GM12878 (cell line): ENCODE data around the gene RP2. TPM values are rescaled to one million over a fixed set of nuclear protein-coding genes. Genes with fewer than 3 reads are reported as not detected.

Experiments
- ASH2L ChIP-seq: fragments of 300-600, 200-600 bp; sonication (generic); IDR thresholded peaks from 2 replicates; pipeline ENCODE4 v1.6.1; 2017; ENCODE audit warnings: low read depth, mild to moderate bottlenecking, borderline replicate concordance
- KLF5 ChIP-seq: fragments of 450-650 bp; IDR thresholded peaks from 2 replicates; pipeline ENCODE4 v1.6.1; 2014; ENCODE audit warnings: mild to moderate bottlenecking; ENCODE audit not compliant: partially characterized antibody
- MEF2B ChIP-seq: fragments of 450-650 bp; IDR thresholded peaks from 2 replicates; pipeline ENCODE4 v1.6.1; 2018; ENCODE audit warnings: mild to moderate bottlenecking, moderate library complexity; ENCODE audit not compliant: partially characterized antibody, poor library complexity, severe bottlenecking
- NR2F1 ChIP-seq: fragments of 450-650 bp; conservative IDR thresholded peaks from 2 replicates; pipeline ENCODE4 v1.6.1; 2017; ENCODE audit warnings: mild to moderate bottlenecking
- NRF1 ChIP-seq: conservative IDR thresholded peaks from 2 replicates; pipeline ENCODE4 v1.6.1; 2011; ENCODE audit warnings: mild to moderate bottlenecking, low read depth, low read length, improper control_type of control experiment
- PAX5 ChIP-seq: IDR thresholded peaks from 2 replicates; pipeline ENCODE4 v1.6.1; 2011; ENCODE audit warnings: low read depth, low read length, borderline replicate concordance
- POU2F2 ChIP-seq: IDR thresholded peaks from 3 replicates; pipeline ENCODE4 v1.6.1; 2011; ENCODE audit warnings: low read depth, mild to moderate bottlenecking, low read length, borderline replicate concordance
- RAD21 ChIP-seq: IDR thresholded peaks from 2 replicates; pipeline ENCODE4 v1.6.1; 2011; ENCODE audit warnings: mild to moderate bottlenecking, low read depth, low read length, moderate library complexity; ENCODE audit not compliant: insufficient read depth
- RAD51 ChIP-seq: fragments of 450-650 bp; IDR thresholded peaks from 2 replicates; pipeline ENCODE4 v1.6.1; 2016; ENCODE audit warnings: moderate library complexity, mild to moderate bottlenecking, inconsistent platforms
- RCOR1 ChIP-seq: conservative IDR thresholded peaks from 2 replicates; pipeline ENCODE4 v1.6.1; 2012; ENCODE audit warnings: low read depth, low read length, improper control_type of control experiment
- SP1 ChIP-seq: IDR thresholded peaks from one replicate; pipeline ENCODE4 v1.6.1; 2011; ENCODE audit warnings: low read depth, low read length
- TCF12 ChIP-seq: IDR thresholded peaks from 2 replicates; pipeline ENCODE4 v1.6.1; 2011; ENCODE audit warnings: low read depth, mild to moderate bottlenecking, low read length
- ZNF207 ChIP-seq: fragments of 450-650 bp; IDR thresholded peaks from 2 replicates; pipeline ENCODE4 v1.6.1; 2014; ENCODE audit warnings: antibody characterized with exemption, mild to moderate bottlenecking, borderline replicate concordance
- ZNF622 ChIP-seq: fragments of 450-650 bp; IDR thresholded peaks from 2 replicates; pipeline ENCODE4 v1.6.1; 2017; ENCODE audit warnings: mild to moderate bottlenecking, inconsistent platforms
- polyA plus RNA-seq, 11 experiments: library from polyadenylated mRNA; depleted of rRNA in 4 of 11; unstranded in 6 of 11; stranded (reverse) in 5 of 11; fragments of >200 nt; fragmentation: Nextera tagmentation in 4 of 11; fragmentation: Illumina TruSeq in 1 of 11; extraction: Ambion mirVana in 4 of 11; extraction: Trizol in 1 of 11; gene quantifications; 1 replicate in 1 of 11; 2 replicates in 10 of 11; pipeline versions ENCODE4 v1.2.1 to v1.2.3, GENCODE V29; 2011 to 2016; ENCODE audit warnings: inconsistent platforms in 2 of 11, missing spikeins in 2 of 11, low read depth in 1 of 11
- total RNA-seq, 4 experiments: library from RNA; depleted of rRNA in 3 of 4; stranded (reverse); fragments of >200 nt in 3 of 4; fragmentation: Illumina TruSeq in 1 of 4; extraction: Trizol in 1 of 4; gene quantifications; 2 replicates each; pipeline versions ENCODE4 v1.2.1 to v1.2.3, GENCODE V29; 2013 to 2021
- TF ChIP-seq, protein P1 (sequence below): fragments of 450-650 bp; IDR thresholded peaks from 2 replicates; pipeline ENCODE4 v1.6.1; 2017; ENCODE audit warnings: mild to moderate bottlenecking, moderate library complexity
- TF ChIP-seq, protein P2 (sequence below): IDR thresholded peaks from 2 replicates; pipeline ENCODE4 v1.6.1; 2011; ENCODE audit warnings: low read depth, mild to moderate bottlenecking, low read length, moderate library complexity, borderline replicate concordance; ENCODE audit errors: extremely low read depth
- TF ChIP-seq, protein P3 (sequence below): fragments of 450-650 bp; IDR thresholded peaks from 2 replicates; pipeline ENCODE4 v1.6.1; 2017; ENCODE audit warnings: antibody characterized with exemption, mild to moderate bottlenecking, moderate library complexity
- TF ChIP-seq, protein P4 (sequence below): IDR thresholded peaks from 2 replicates; pipeline ENCODE4 v1.6.1; 2011; ENCODE audit warnings: borderline replicate concordance, low read depth, mild to moderate bottlenecking, moderate library complexity, low read length; ENCODE audit not compliant: insufficient read depth, poor library complexity, severe bottlenecking
- TF ChIP-seq, protein P5 (sequence below): IDR thresholded peaks from 2 replicates; pipeline ENCODE4 v1.6.1; 2012; ENCODE audit warnings: low read length, inconsistent platforms

RP2 gene
- total and polyA plus RNA-seq, 10 of the 15 experiments (the other 5 are each of a cell fraction or from before 2014, with no cell fraction given) = 3.5 to 11.0 (median 5.7) TPM

DNA sequence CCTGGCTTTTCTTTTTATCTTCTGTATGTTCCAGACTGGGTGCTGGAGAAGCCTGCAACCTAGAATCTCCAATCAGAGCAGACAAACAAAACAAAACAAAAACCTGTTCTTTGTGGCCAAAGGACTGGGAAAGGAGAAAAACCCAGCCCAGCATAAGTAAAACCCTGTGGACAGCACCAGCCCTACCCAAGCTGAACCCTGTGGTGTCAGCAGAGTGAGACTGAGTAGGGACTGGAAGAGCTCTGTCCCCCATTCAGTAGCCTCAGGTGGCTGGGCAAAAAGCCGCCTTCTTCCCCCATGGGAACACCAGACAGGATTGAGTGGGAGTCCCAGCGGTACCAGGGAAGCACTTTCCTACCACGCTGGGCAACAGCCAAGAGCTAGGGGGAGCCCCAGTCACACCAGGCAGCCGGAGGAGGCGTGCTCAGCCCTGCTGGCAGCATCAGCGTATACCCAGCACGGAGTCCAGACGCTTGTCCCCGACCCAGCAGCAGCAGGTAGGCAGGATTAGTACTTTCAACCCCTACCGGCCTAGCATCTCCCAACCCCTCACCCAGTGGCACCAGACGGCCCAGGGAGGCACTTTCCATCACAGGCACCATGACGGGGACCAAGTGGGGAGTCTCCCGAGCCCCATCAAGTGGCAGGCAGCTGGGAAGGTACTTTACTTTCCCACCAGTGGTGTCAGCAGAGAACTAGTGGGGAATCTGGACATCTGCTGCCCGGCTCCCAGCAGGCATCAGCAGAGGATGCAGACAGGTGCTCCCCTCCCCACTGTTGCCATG lies 66.8 kb downstream of the RP2 start (continued):
- TF ChIP-seq, protein P1, sequence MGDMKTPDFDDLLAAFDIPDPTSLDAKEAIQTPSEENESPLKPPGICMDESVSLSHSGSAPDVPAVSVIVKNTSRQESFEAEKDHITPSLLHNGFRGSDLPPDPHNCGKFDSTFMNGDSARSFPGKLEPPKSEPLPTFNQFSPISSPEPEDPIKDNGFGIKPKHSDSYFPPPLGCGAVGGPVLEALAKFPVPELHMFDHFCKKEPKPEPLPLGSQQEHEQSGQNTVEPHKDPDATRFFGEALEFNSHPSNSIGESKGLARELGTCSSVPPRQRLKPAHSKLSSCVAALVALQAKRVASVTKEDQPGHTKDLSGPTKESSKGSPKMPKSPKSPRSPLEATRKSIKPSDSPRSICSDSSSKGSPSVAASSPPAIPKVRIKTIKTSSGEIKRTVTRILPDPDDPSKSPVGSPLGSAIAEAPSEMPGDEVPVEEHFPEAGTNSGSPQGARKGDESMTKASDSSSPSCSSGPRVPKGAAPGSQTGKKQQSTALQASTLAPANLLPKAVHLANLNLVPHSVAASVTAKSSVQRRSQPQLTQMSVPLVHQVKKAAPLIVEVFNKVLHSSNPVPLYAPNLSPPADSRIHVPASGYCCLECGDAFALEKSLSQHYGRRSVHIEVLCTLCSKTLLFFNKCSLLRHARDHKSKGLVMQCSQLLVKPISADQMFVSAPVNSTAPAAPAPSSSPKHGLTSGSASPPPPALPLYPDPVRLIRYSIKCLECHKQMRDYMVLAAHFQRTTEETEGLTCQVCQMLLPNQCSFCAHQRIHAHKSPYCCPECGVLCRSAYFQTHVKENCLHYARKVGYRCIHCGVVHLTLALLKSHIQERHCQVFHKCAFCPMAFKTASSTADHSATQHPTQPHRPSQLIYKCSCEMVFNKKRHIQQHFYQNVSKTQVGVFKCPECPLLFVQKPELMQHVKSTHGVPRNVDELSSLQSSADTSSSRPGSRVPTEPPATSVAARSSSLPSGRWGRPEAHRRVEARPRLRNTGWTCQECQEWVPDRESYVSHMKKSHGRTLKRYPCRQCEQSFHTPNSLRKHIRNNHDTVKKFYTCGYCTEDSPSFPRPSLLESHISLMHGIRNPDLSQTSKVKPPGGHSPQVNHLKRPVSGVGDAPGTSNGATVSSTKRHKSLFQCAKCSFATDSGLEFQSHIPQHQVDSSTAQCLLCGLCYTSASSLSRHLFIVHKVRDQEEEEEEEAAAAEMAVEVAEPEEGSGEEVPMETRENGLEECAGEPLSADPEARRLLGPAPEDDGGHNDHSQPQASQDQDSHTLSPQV = no peak
- TF ChIP-seq PAX5 (0 out of 2 replicates have a peak, but pooled peaks have one; percentile 14), MEF2B (peak; percentile 89), POU2F2 (no peak), ZNF622 (no peak), NRF1 (no peak), ASH2L (no peak), RCOR1 (0 out of 2 replicates have a peak, but pooled peaks have one; percentile 66), NR2F1 (no peak), ZNF207 (no peak), RAD51 (no peak), SP1 (no peak), TCF12 (peak; percentile 20; the same call in 1 of the 2 replicates), KLF5 (no peak), RAD21 (peak; percentile 65)
- TF ChIP-seq, protein P2, sequence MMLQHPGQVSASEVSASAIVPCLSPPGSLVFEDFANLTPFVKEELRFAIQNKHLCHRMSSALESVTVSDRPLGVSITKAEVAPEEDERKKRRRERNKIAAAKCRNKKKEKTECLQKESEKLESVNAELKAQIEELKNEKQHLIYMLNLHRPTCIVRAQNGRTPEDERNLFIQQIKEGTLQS = no peak
- TF ChIP-seq, protein P3, sequence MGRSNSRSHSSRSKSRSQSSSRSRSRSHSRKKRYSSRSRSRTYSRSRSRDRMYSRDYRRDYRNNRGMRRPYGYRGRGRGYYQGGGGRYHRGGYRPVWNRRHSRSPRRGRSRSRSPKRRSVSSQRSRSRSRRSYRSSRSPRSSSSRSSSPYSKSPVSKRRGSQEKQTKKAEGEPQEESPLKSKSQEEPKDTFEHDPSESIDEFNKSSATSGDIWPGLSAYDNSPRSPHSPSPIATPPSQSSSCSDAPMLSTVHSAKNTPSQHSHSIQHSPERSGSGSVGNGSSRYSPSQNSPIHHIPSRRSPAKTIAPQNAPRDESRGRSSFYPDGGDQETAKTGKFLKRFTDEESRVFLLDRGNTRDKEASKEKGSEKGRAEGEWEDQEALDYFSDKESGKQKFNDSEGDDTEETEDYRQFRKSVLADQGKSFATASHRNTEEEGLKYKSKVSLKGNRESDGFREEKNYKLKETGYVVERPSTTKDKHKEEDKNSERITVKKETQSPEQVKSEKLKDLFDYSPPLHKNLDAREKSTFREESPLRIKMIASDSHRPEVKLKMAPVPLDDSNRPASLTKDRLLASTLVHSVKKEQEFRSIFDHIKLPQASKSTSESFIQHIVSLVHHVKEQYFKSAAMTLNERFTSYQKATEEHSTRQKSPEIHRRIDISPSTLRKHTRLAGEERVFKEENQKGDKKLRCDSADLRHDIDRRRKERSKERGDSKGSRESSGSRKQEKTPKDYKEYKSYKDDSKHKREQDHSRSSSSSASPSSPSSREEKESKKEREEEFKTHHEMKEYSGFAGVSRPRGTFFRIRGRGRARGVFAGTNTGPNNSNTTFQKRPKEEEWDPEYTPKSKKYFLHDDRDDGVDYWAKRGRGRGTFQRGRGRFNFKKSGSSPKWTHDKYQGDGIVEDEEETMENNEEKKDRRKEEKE = no peak
- TF ChIP-seq, protein P4, sequence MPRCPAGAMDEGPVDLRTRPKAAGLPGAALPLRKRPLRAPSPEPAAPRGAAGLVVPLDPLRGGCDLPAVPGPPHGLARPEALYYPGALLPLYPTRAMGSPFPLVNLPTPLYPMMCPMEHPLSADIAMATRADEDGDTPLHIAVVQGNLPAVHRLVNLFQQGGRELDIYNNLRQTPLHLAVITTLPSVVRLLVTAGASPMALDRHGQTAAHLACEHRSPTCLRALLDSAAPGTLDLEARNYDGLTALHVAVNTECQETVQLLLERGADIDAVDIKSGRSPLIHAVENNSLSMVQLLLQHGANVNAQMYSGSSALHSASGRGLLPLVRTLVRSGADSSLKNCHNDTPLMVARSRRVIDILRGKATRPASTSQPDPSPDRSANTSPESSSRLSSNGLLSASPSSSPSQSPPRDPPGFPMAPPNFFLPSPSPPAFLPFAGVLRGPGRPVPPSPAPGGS = peak; percentile 22
- TF ChIP-seq, protein P5, sequence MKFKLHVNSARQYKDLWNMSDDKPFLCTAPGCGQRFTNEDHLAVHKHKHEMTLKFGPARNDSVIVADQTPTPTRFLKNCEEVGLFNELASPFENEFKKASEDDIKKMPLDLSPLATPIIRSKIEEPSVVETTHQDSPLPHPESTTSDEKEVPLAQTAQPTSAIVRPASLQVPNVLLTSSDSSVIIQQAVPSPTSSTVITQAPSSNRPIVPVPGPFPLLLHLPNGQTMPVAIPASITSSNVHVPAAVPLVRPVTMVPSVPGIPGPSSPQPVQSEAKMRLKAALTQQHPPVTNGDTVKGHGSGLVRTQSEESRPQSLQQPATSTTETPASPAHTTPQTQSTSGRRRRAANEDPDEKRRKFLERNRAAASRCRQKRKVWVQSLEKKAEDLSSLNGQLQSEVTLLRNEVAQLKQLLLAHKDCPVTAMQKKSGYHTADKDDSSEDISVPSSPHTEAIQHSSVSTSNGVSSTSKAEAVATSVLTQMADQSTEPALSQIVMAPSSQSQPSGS = no peak
